ENCODE data around the gene PWWP2B. TPM values are rescaled to one million over a fixed set of nuclear protein-coding genes. Genes with fewer than 3 reads are reported as not detected.

PWWP2B gene
- total and polyA plus RNA-seq, 2 of the 4 experiments (the other 2 are of a cell fraction) = 1.7 to 2.2 TPM

DNA sequence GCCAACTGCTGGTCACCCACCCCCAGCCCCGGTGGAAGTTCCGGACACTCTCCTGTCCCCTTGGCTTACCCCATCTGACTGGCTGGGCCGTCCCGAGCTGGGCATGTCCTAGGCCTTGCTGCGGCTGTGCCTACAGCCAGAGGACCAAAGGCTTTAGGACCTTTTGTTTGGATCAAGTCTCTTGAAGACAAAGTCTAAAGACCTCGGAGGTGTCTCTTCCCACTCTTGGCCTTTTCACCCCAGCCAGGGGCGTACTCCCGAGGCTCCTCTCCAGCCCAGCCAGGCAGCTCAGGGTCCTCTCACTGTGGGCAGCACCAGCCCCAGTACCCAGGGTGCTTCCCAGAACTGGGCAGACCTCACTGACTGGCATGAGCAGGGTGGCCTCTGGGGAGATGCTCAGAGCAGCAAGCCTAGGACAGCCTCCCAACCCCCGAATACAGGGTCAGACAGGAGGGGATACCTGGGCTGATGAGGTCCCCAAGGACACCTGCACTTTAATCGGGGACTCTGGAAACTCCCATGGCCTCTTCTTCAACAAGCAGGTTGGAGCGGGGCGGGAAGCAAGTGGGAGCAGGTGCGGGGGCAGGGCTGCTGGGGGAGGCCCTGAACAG lies 2.7 kb upstream of the PWWP2B start:
- POLR2A ChIA-PET (ENCODE audit: unreplicated experiment) = no interaction called here
- in situ Hi-C loops (cut with MboI; ENCODE audit: low sequenced_read_pairs) = loop anchor here (5.0 to 10.0 kb wide), 2 partner anchors 58 to 240 kb away; no protein-coding TSS in a partner anchor
- CTCF ChIA-PET = no interaction called here

More for the DNA sequence above, 2.7 kb upstream of the PWWP2B start:
- Histone ChIP-seq H2BK120ac (ENCODE audit: low read depth, low read length) (no peak overlapping the region), H4K8ac (ENCODE audit: low read depth in 2 of 2, low read length in 2 of 2) (no peak overlapping the region), H2AK5ac (ENCODE audit: low read depth, low read length) (no peak overlapping the region), H4K91ac (ENCODE audit: insufficient read depth, low read depth, low read length) (no peak overlapping the region), H3K23ac (ENCODE audit: low read depth, low read length) (no peak overlapping the region), H2BK15ac (ENCODE audit: low read depth, low read length) (no peak overlapping the region), H3K27me3 (ENCODE audit: control insufficient read depth, insufficient read depth, low read length) (peaks cover 1% of the 10 kb centered on the region; the same call in 1 of the 2 replicates), H3K9me1 (ENCODE audit: insufficient read depth, low read length) (peaks cover 14% of the 10 kb centered on the region; the same call in 1 of the 2 replicates), H3K4me3 (ENCODE audit: insufficient read depth, low read depth, low read length) (no peak overlapping the region), H4K5ac (ENCODE audit: low read depth, low read length) (no peak overlapping the region), H3K4me1 (ENCODE audit: control insufficient read depth, insufficient read depth, low read length) (peaks cover 21% of the 10 kb centered on the region), H2AFZ (replicated peaks; ENCODE audit: low read length, poor library complexity) (peak overlapping the region; percentile 51), H3K4me2 (ENCODE audit: low read depth, low read length) (no peak overlapping the region), H3K56ac (ENCODE audit: extremely low read depth, insufficient read depth, low read length) (no peak overlapping the region), H2BK5ac (ENCODE audit: low read depth, low read length, poor library complexity, severe bottlenecking) (no peak overlapping the region), H3K14ac (replicated peaks; ENCODE audit: low read depth, low read length) (no peak overlapping the region), H3K9ac (ENCODE audit: low read depth, low read length) (no peak overlapping the region), H3K79me1 (ENCODE audit: low read depth in 1 of 2, low read length in 2 of 2) (peaks cover 0 to 14% of the 10 kb centered on the region in 2 experiments; a peak in 2 of 4 replicates), H4K20me1 (ENCODE audit: insufficient read depth, low read length) (0 out of 2 replicates have a peak, but pooled peaks cover 3% of the 10 kb centered on the region), H3K36me3 (ENCODE audit: control insufficient read depth, insufficient read depth, low read length) (no peaks in the 10 kb centered on the region), H3K9me3 (ENCODE audit: control insufficient read depth, insufficient read depth, low read length) (no peaks in the 10 kb centered on the region), H3K4ac (ENCODE audit: low read depth, low read length) (no peak overlapping the region), H2AK9ac (replicated peaks; ENCODE audit: low read depth, low read length, poor library complexity) (peak overlapping the region; percentile 72), H3K18ac (ENCODE audit: low read depth, low read length) (no peak overlapping the region), H3K27ac (ENCODE audit: insufficient read depth, low read length) (no peak overlapping the region), H2BK20ac (ENCODE audit: low read depth, low read length) (no peak overlapping the region)
- dilution Hi-C loops (cut with HindIII; ENCODE audit: low sequenced_read_pairs, unreplicated experiment) (no loop called here), intact Hi-C loops (cut with micrococcal nuclease) (loop anchor here (5.0 kb wide), 1 partner anchor 243 kb away; no protein-coding TSS in a partner anchor)
- TF ChIP-seq, protein P1, sequence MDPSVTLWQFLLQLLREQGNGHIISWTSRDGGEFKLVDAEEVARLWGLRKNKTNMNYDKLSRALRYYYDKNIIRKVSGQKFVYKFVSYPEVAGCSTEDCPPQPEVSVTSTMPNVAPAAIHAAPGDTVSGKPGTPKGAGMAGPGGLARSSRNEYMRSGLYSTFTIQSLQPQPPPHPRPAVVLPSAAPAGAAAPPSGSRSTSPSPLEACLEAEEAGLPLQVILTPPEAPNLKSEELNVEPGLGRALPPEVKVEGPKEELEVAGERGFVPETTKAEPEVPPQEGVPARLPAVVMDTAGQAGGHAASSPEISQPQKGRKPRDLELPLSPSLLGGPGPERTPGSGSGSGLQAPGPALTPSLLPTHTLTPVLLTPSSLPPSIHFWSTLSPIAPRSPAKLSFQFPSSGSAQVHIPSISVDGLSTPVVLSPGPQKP (IDR thresholded peaks at IDR 0.05; ENCODE audit: borderline replicate concordance, low read depth, low read length) = no peak
- TF ChIP-seq MAFK (IDR thresholded peaks at IDR 0.05; ENCODE audit: low read depth, low read length) = no peak
- no peak for TF ChIP-seq POLR2A (IDR thresholded peaks at IDR 0.05; ENCODE audit: low read depth, low read length)
- no peak for TF ChIP-seq RCOR1 (IDR thresholded peaks at IDR 0.05; ENCODE audit: insufficient replicate concordance, low read length)
- TF ChIP-seq, protein P2, sequence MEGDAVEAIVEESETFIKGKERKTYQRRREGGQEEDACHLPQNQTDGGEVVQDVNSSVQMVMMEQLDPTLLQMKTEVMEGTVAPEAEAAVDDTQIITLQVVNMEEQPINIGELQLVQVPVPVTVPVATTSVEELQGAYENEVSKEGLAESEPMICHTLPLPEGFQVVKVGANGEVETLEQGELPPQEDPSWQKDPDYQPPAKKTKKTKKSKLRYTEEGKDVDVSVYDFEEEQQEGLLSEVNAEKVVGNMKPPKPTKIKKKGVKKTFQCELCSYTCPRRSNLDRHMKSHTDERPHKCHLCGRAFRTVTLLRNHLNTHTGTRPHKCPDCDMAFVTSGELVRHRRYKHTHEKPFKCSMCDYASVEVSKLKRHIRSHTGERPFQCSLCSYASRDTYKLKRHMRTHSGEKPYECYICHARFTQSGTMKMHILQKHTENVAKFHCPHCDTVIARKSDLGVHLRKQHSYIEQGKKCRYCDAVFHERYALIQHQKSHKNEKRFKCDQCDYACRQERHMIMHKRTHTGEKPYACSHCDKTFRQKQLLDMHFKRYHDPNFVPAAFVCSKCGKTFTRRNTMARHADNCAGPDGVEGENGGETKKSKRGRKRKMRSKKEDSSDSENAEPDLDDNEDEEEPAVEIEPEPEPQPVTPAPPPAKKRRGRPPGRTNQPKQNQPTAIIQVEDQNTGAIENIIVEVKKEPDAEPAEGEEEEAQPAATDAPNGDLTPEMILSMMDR (conservative IDR thresholded peaks at IDR 0.05; ENCODE audit: low read depth, low read length) = no peak
- TF ChIP-seq RAD21 (IDR thresholded peaks at IDR 0.05; ENCODE audit: low read length) = no peak
- no peak for TF ChIP-seq MAZ (IDR thresholded peaks at IDR 0.05; ENCODE audit: borderline replicate concordance, low read depth, low read length)
- TF ChIP-seq FOS (IDR thresholded peaks at IDR 0.05; ENCODE audit: low read depth, low read length) = no peak
- no peak for TF ChIP-seq CEBPB (IDR thresholded peaks at IDR 0.05; ENCODE audit: low read depth, low read length)
- TF ChIP-seq BHLHE40 (IDR thresholded peaks at IDR 0.05; ENCODE audit: low read depth, low read length) = no peak
- no peak for TF ChIP-seq SMC3 (IDR thresholded peaks at IDR 0.05; ENCODE audit: low read depth, low read length)
- TF ChIP-seq CHD1 (IDR thresholded peaks at IDR 0.05; ENCODE audit: low read depth, low read length) = no peak
- TF ChIP-seq, protein P3, sequence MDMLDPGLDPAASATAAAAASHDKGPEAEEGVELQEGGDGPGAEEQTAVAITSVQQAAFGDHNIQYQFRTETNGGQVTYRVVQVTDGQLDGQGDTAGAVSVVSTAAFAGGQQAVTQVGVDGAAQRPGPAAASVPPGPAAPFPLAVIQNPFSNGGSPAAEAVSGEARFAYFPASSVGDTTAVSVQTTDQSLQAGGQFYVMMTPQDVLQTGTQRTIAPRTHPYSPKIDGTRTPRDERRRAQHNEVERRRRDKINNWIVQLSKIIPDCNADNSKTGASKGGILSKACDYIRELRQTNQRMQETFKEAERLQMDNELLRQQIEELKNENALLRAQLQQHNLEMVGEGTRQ (IDR thresholded peaks at IDR 0.05; ENCODE audit: low read depth, low read length) = no peak
- TF ChIP-seq MXI1 (IDR thresholded peaks at IDR 0.05; ENCODE audit: borderline replicate concordance, low read depth, low read length) = no peak
- TF ChIP-seq RFX5 (IDR thresholded peaks at IDR 0.05; ENCODE audit: low read depth, low read length) = no peak
- no peak for TF ChIP-seq NFE2L2 (IDR thresholded peaks at IDR 0.05; ENCODE audit: low read depth, low read length)
- 100% methylated on average over 5 of the region's 13 CpGs; no CpG with 5 or more reads in 1 of the 2 experiments for WGBS, 2 experiments (ENCODE audit: extremely low coverage in 2 of 2, insufficient read length in 1 of 2)
- no TSS peak for BruUV-seq (replicated peaks)
- DNase-seq (no peak), ATAC-seq (ENCODE audit: low read depth) (no peak)

Data from IMR-90 (cell line).